Peyer's patch (tissue), 4 donors: ENCODE results near the gene CP. TPM values are rescaled to one million over a fixed set of nuclear protein-coding genes. Genes with fewer than 3 reads are reported as not detected.

ENCODE experiments used
- DNase-seq, 3 donors: peaks; one replicate each; pipeline ENCODE4 v3.0.0-alpha.2; 2017 to 2019
- H3K27ac ChIP-seq, 4 donors: fragments of 200-600 bp; sonication (generic); one replicate each; pipeline ENCODE4 v1.5.1; 2016 to 2019
- H3K27me3 ChIP-seq, 2 donors: fragments of 200-600 bp; sonication (generic); one replicate each; pipeline ENCODE4 v1.5.1; 2019
- H3K36me3 ChIP-seq, 3 donors: fragments of 200-600 bp; sonication (generic); one replicate each; pipeline ENCODE4 v1.5.1; 2016 to 2019
- H3K4me1 ChIP-seq, 4 donors: fragments of 200-600 bp; sonication (generic); one replicate each; pipeline ENCODE4 v1.5.1; 2016 to 2019
- H3K4me3 ChIP-seq, 4 donors: fragments of 200-600 bp; sonication (generic); 1 replicate in 3 of 4; 2 replicates in 1 of 4; pipeline ENCODE4 v1.5.1; 2016 to 2019; ENCODE audit warnings: mild to moderate bottlenecking in 1 of 4
- H3K9me3 ChIP-seq, 4 donors: fragments of 200-600 bp; sonication (generic); one replicate each; pipeline ENCODE4 v1.5.1; 2016 to 2019; ENCODE audit warnings: mild to moderate bottlenecking in 1 of 4
- CTCF ChIP-seq, 6 experiments: fragments of 450-650 bp in 4 of 6; fragments of 200-600 bp in 2 of 6; sonication (generic) in 1 of 6; IDR thresholded peaks; one replicate each; pipeline ENCODE4 v1.5.1; 2017 to 2019; ENCODE audit warnings: antibody characterized with exemption in 6 of 6, mild to moderate bottlenecking in 3 of 6, moderate library complexity in 1 of 6
- POLR2A ChIP-seq, 2 donors: fragments of 450-650 bp; IDR thresholded peaks; one replicate each; pipeline ENCODE4 v1.5.1; 2017; ENCODE audit warnings: antibody characterized with exemption in 2 of 2, mild to moderate bottlenecking in 2 of 2, moderate library complexity in 2 of 2
- total RNA-seq, 4 donors: library from RNA; depleted of rRNA; stranded (reverse); fragments of >200 nt; gene quantifications; one replicate each; pipeline ENCODE4 v1.1.0, GENCODE V29; 2016

CP gene
- total RNA-seq, 4 donors from 2014 or later, result 4.7 to 37.8 (median 19.2) TPM

GRCh38 chr3:149129326-149130205, 92.1 kb downstream of the CP start, which contains the start of gene HPS3:
HPS3 (plus strand) TSS chr3:149129638; CDS start chr3:149129724, 86 bp downstream.
- H3K36me3 ChIP-seq, result no peaks in the 10 kb centered on the region
- H3K9me3 ChIP-seq, result no peaks in the 10 kb centered on the region
- H3K4me3 ChIP-seq, result peak within 1 kb of the TSS; percentile 71 to 92 (median 80)
- no peaks in the 10 kb centered on the region for H3K27me3 ChIP-seq
- peak within 1 kb of the TSS; percentile 86 to 94 (median 88) for H3K27ac ChIP-seq
- peaks cover 0 to 27% (median 5%) of the 10 kb centered on the region in 4 donors for H3K4me1 ChIP-seq
- peak; percentile 96 to 97 (median 96) for DNase-seq
- TF ChIP-seq POLR2A (IDR thresholded peaks at IDR 0.05), result peak; percentile 91 to 92
- TF ChIP-seq CTCF (IDR thresholded peaks at IDR 0.05), result peak in 1 of 6 experiments; percentile 4

- no peak for DNase-seq
- H3K4me1 ChIP-seq, result peaks cover 0 to 19% (median 5%) of the 10 kb centered on the region in 4 donors
These were observed 92.8 kb downstream of the CP start for GRCh38 chr3:149128821-149129220.

GRCh38 chr3:149122721-149123578, 98.7 kb downstream of the CP start:
- H3K4me3 ChIP-seq, result no peak overlapping the region
- no peaks in the 10 kb centered on the region for H3K36me3 ChIP-seq
- H3K27ac ChIP-seq, result no peak overlapping the region
- H3K27me3 ChIP-seq, result no peaks in the 10 kb centered on the region
- H3K9me3 ChIP-seq, result no peaks in the 10 kb centered on the region
- TF ChIP-seq CTCF (IDR thresholded peaks at IDR 0.05), result no peak
- TF ChIP-seq POLR2A (IDR thresholded peaks at IDR 0.05), result no peak
- H3K4me1 ChIP-seq, result no peaks in the 10 kb centered on the region
- DNase-seq, result no peak

More at GRCh38 chr3:149128821-149129220, 92.8 kb downstream of the CP start:
- peak overlapping the region in 3 of 4 donors; percentile 86 to 94 (median 89) for H3K27ac ChIP-seq
- no peak for TF ChIP-seq POLR2A (IDR thresholded peaks at IDR 0.05)
- no peak for TF ChIP-seq CTCF (IDR thresholded peaks at IDR 0.05)
- no peaks in the 10 kb centered on the region for H3K9me3 ChIP-seq
- peak overlapping the region; percentile 71 to 92 (median 80) for H3K4me3 ChIP-seq
- H3K36me3 ChIP-seq, result no peaks in the 10 kb centered on the region
- H3K27me3 ChIP-seq, result no peaks in the 10 kb centered on the region

Other genes starting within 250 kb of the CP start
- gene GYG1, start 230.3 kb downstream of the CP start, total RNA-seq, result 10 to 100 TPM; 11.9 to 23.9 (median 12.8) TPM
- 10 to 100 TPM in 2 of 4 donors, 1 to 10 TPM in 2; 6.0 to 19.8 (median 12.4) TPM for gene HLTF, start 135.3 kb downstream of the CP start, total RNA-seq
- 10 to 100 TPM; 28.2 to 40.4 (median 32.6) TPM for gene HPS3, start 92.2 kb downstream of the CP start, total RNA-seq
- gene TM4SF18, start 111.8 kb upstream of the CP start, total RNA-seq, result 1 to 10 TPM; 1.1 to 6.6 (median 3.3) TPM
- 10 to 100 TPM; 15.2 to 55.3 (median 25.8) TPM for gene TM4SF1, start 155.8 kb upstream of the CP start, total RNA-seq